VCaP (cell line): Measurements from ENCODE around the gene WDR5B.
A peak's percentile ranks its signal among the peaks of the same experiment; 100 is the strongest.

ENCODE experiments used
- H3K27ac ChIP-seq: fragments of 450-650 bp; 2 replicates; pipeline ENCODE4 v1.5.1; 2017
- TF ChIP-seq, protein P1 (sequence below): fragments of 450-650 bp; conservative IDR thresholded peaks from 2 replicates; pipeline ENCODE4 v1.5.1; 2017; ENCODE audit warnings: mild to moderate bottlenecking, moderate library complexity

The WDR5B gene

DNA sequence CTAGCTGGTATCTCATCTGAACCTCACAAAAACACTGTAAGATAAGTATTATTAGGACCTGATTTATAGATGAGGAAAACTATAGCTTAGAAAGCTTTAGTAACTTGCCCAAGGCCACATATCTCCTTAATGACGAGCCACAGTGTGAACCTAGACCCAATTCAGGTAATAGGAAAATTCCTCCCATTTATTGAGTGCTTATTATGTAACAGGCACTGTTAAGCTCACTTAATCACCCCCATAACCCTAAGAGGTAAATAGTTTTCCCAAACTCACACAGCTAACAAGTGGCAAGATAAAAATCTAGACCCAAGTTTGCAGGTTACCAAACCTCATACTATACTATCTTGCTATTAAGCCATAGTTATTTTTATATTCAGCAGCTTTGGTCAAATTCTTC, 7.9 kb downstream of the WDR5B start:
- H3K27ac ChIP-seq = no peak overlapping the region
- TF ChIP-seq, protein P1, sequence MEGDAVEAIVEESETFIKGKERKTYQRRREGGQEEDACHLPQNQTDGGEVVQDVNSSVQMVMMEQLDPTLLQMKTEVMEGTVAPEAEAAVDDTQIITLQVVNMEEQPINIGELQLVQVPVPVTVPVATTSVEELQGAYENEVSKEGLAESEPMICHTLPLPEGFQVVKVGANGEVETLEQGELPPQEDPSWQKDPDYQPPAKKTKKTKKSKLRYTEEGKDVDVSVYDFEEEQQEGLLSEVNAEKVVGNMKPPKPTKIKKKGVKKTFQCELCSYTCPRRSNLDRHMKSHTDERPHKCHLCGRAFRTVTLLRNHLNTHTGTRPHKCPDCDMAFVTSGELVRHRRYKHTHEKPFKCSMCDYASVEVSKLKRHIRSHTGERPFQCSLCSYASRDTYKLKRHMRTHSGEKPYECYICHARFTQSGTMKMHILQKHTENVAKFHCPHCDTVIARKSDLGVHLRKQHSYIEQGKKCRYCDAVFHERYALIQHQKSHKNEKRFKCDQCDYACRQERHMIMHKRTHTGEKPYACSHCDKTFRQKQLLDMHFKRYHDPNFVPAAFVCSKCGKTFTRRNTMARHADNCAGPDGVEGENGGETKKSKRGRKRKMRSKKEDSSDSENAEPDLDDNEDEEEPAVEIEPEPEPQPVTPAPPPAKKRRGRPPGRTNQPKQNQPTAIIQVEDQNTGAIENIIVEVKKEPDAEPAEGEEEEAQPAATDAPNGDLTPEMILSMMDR = no peak

DNA sequence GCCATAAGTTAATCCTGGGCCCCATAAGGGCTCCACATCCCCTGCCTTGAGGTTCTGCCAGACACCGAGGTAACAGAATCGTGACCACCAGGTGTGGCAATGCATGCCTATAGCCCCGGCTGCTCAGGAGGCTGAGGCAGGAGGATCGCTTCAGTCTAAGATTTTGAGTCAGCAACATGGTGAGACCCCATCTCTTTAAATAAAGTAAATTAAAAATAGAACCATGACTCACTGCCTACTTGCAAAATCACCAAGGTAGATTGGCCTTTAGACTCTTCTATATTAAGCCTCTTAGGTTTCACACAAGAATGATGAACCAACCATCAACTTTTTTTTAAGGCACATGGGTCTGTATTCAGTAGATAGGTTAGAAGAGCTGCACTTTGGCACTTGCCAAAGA, 9.7 kb downstream of the WDR5B start:
- no peak overlapping the region for H3K27ac ChIP-seq
- TF ChIP-seq, protein P1 = no peak

DNA sequence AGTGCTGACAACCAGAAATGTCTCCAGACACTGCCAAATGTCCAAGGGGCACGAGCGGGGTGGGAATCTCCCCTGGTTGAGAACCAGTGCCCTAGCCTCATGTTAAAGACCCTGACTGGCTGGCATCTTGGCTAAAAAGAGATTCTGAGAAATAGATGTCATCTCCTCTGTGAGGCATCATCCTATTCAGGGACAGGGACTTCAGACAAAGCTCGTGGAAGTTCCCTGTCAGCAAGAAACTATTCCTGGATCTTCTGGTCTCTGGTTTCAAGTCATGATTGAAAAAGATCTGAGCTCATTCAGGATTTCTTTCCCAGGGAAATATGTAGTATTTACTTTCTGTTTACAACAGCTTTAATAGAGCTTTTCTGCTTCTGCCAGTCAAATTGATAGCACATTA, 10.8 kb downstream of the WDR5B start:
- H3K27ac ChIP-seq = no peak overlapping the region
- TF ChIP-seq, protein P1 = no peak

DNA sequence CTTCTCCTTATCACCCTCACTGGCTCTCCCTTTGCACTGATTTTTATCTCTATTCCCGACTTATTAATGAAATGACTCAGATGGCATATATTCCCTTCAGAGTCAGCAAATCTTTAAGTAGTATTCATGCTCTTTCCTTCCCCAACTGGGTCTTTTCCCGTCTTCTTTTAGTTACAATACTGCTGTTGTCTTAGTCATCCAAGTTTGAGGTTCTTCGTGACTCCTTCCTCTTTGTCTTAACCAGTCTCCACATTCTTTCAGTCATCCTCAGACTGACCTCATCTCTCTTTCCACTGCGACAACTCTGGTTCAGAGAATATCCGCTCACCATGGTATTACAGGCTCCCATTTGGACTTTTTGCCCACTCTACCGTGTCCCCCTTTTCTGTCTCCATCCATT, 12.4 kb downstream of the WDR5B start:
- H3K27ac ChIP-seq = no peak overlapping the region
- TF ChIP-seq, protein P1 = no peak

DNA sequence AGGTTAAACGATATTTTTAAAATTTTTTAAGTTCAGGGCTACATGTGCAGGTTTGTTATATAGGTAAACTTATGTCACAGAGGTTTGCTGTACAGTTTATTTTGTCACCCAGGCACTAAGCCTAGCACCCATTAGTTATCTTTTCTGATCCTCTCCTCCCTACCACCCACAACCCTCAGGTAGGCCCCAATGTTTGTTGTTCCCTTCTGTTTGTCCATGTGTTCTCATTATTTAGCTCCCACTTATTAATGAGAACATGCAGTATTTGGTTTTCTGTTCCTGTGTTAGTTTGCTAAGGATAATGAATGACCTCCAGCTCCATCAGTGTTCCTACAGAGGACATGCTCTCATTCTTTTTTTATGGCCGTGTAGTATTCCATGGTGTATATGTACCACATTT, 16.9 kb downstream of the WDR5B start:
- TF ChIP-seq, protein P1 = no peak

DNA sequence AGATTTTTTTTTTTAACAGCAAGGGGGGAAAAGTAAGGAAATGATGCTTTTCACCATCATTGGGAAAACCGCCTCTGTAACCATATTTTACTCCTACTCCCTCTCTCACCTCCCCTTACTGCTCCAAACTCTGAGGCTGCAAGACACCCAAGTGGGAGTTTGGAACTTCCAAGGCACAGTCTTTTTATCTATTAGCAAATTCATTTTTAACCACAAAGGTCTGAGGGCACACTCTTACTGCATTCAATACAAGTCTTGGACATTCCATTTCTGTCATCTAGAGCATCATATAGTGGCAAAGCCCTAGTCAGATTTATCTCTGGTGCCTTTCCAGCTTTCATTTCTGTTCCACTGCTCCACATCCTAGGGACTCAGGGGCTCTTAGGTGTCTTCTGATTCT, 18.7 kb downstream of the WDR5B start:
- TF ChIP-seq, protein P1 = no peak
- H3K27ac ChIP-seq = no peak overlapping the region

More for the DNA sequence above, 16.9 kb downstream of the WDR5B start:
- H3K27ac ChIP-seq = peak overlapping the region; percentile 34; the same call in 1 of the 2 replicates

DNA sequence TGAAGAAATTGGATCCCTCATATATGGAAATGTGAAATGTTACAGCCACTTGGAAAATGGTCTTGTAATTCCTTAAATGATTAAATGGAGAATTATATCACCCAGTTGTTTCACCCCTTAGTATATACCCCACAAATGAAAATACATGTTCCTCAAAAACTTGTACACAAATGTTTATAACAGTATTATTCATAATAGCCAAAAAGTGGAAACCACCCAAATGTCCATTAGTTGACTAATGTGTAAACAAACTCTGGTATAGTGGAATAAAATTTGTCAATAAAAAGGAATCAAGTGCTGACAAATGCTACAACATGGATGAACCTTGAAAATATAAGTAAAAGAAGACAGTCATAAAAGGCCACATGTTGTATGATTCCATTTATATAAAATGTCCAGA, 19.4 kb downstream of the WDR5B start:
- TF ChIP-seq, protein P1 = no peak

DNA sequence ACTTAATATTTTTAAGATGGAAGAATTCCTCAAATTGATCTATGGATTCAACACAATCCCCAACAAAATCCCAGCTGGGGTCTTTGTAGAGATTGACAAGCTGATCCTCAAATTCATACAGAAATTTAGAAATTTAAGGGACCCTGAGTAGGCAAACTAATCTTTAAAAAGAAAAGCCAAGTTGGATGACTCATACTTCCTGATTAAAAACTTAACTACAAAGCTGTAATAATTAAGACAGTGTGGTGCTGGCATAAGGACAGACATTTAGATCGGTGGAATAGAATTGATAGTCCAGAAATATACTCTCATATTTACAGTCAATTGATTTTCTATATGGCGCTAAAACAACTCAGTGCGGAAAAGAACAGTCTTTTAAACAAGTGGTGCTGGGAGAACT, 20.3 kb downstream of the WDR5B start:
- no peak overlapping the region for H3K27ac ChIP-seq
- TF ChIP-seq, protein P1 = no peak

More for the DNA sequence above, 19.4 kb downstream of the WDR5B start:
- no peak overlapping the region for H3K27ac ChIP-seq
